Measurements from ENCODE around the gene GNL1.
"Not testable (repeated sequence)": the region's sequence is repeated elsewhere in the genome, so short reads cannot be mapped to it uniquely, and the experiment has no call there.

DNA sequence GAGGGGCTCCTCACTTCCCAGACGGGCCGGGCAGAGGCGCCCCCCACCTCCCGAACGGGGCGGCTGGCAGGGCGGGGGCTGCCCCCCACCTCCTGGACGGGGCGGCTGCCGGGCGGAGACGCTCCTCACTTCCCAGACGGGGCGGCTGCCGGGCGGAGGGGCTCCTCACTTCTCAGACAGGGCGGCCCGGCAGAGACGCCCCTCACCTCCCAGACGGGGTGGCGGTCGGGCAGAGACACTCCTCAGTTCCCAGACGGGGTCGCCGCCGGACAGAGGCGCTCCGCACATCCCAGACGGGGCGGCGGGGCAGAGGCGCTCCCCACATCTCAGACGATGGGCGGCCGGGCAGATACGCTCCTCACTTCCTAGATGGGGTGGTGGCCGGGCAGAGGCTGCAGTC, 57.6 kb downstream of the GNL1 start:
- TF ChIP-seq, protein P1, sequence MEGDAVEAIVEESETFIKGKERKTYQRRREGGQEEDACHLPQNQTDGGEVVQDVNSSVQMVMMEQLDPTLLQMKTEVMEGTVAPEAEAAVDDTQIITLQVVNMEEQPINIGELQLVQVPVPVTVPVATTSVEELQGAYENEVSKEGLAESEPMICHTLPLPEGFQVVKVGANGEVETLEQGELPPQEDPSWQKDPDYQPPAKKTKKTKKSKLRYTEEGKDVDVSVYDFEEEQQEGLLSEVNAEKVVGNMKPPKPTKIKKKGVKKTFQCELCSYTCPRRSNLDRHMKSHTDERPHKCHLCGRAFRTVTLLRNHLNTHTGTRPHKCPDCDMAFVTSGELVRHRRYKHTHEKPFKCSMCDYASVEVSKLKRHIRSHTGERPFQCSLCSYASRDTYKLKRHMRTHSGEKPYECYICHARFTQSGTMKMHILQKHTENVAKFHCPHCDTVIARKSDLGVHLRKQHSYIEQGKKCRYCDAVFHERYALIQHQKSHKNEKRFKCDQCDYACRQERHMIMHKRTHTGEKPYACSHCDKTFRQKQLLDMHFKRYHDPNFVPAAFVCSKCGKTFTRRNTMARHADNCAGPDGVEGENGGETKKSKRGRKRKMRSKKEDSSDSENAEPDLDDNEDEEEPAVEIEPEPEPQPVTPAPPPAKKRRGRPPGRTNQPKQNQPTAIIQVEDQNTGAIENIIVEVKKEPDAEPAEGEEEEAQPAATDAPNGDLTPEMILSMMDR (IDR thresholded peaks at IDR 0.05) = not testable (repeated sequence)
- TF ChIP-seq POLR2A (IDR thresholded peaks at IDR 0.05) = not testable (repeated sequence)

All from ovary (tissue), 3 donors.